SK-N-SH (cell line): ENCODE measurements around the gene C3AR1. TPM values are rescaled to one million over a fixed set of nuclear protein-coding genes. Genes with fewer than 3 reads are reported as not detected.

Experiments used
- CTCF ChIA-PET: fragments of 300-600, 350-600 bp; formaldehyde crosslinking; extraction: SDS; loops from one replicate; lab custom pipeline; 2021; lab: Yijun Ruan, JAX
- POLR2A ChIA-PET: fragments of 350-600 bp; sonication (Branson Sonifier 250); formaldehyde crosslinking; extraction: SDS; loops from one replicate; lab custom pipeline; 2020; ENCODE audit warnings: antibody characterized with exemption, inconsistent platforms; lab: Yijun Ruan, JAX
- DNase-seq: peaks from one replicate; pipeline ENCODE4 v3.0.0; 2012
- H2AFZ ChIP-seq: fragments of 200-600 bp; sonication (generic); 2 replicates; pipeline ENCODE4 v1.8.1; 2016; ENCODE audit warnings: antibody characterized with exemption, mild to moderate bottlenecking, low read depth
- H3F3A ChIP-seq: fragments of 200-600 bp; sonication (generic); replicated peaks from 2 replicates; pipeline ENCODE3; 2016; ENCODE audit warnings: antibody characterized with exemption, mild to moderate bottlenecking; ENCODE audit not compliant: insufficient read depth
- H3K27ac ChIP-seq, 2 experiments: fragments of 200-500 bp in 1 of 2; fragments of 200-600 bp in 1 of 2; sonication (Bioruptor generic) in 1 of 2; sonication (generic), shearing (Covaris generic) in 1 of 2; 2 replicates each; pipeline versions ENCODE4 v1.5.1 to v1.6.1; 2014 to 2016; ENCODE audit warnings: low read depth in 2 of 2, inconsistent platforms in 1 of 2, low read length in 1 of 2, mild to moderate bottlenecking in 1 of 2, mixed read lengths in 1 of 2
- H3K27me3 ChIP-seq: fragments of 200-600 bp; sonication (generic), shearing (Covaris generic); 2 replicates; pipeline ENCODE4 v1.6.1; 2016; ENCODE audit warnings: mixed run types; ENCODE audit not compliant: insufficient read depth
- H3K36me3 ChIP-seq, 2 experiments: fragments of 200-500 bp in 1 of 2; fragments of 200-600 bp in 1 of 2; sonication (Bioruptor generic) in 1 of 2; sonication (generic) in 1 of 2; replicated peaks in 1 of 2; 2 replicates each; pipeline versions ENCODE3 to v1.5.1; 2014 to 2016; ENCODE audit warnings: low read length in 1 of 2, mild to moderate bottlenecking in 1 of 2; ENCODE audit not compliant: insufficient read depth in 2 of 2, control insufficient read depth in 1 of 2
- H3K4me1 ChIP-seq, 2 experiments: fragments of 200-500 bp in 1 of 2; fragments of 200-600 bp in 1 of 2; sonication (Bioruptor generic) in 1 of 2; sonication (generic), shearing (Covaris generic) in 1 of 2; 2 replicates each; pipeline versions ENCODE4 v1.5.1 to v1.6.1; 2014 to 2016; ENCODE audit warnings: low read depth in 1 of 2, low read length in 1 of 2, mixed run types in 1 of 2; ENCODE audit not compliant: insufficient read depth in 2 of 2, control insufficient read depth in 1 of 2
- H3K4me2 ChIP-seq: fragments of 200-600 bp; sonication (generic), shearing (Covaris generic); 2 replicates; pipeline ENCODE4 v1.6.1; 2017; ENCODE audit warnings: mixed run types
- H3K4me3 ChIP-seq, 2 experiments: fragments of 200-500 bp in 1 of 2; fragments of 200-600 bp in 1 of 2; sonication (Bioruptor generic) in 1 of 2; sonication (generic), shearing (Covaris generic) in 1 of 2; 2 replicates each; pipeline versions ENCODE4 v1.5.1 to v1.8.1; 2014 to 2016; ENCODE audit warnings: low read depth in 2 of 2, inconsistent platforms in 1 of 2, low read length in 1 of 2, mild to moderate bottlenecking in 1 of 2, mixed read lengths in 1 of 2, moderate library complexity in 1 of 2
- H3K79me2 ChIP-seq: fragments of 200-600 bp; sonication (generic); 2 replicates; pipeline ENCODE4 v1.8.1; 2017; ENCODE audit warnings: mild to moderate bottlenecking; ENCODE audit not compliant: insufficient read depth
- H3K9ac ChIP-seq: fragments of 200-600 bp; sonication (generic); 2 replicates; pipeline ENCODE4 v1.6.1; 2017; ENCODE audit warnings: mixed run types
- H3K9me2 ChIP-seq: fragments of 200-600 bp; sonication (generic); 2 replicates; pipeline ENCODE4 v1.6.1; 2017; ENCODE audit warnings: mixed run types
- H3K9me3 ChIP-seq: fragments of 200-600 bp; sonication (generic); 2 replicates; pipeline ENCODE4 v1.6.1; 2017; ENCODE audit warnings: mixed run types, mild to moderate bottlenecking, moderate library complexity
- H4K20me1 ChIP-seq: fragments of 200-600 bp; sonication (generic); 2 replicates; pipeline ENCODE4 v1.6.1; 2017; ENCODE audit warnings: mild to moderate bottlenecking, mixed run types; ENCODE audit not compliant: insufficient read depth
- ELF1 ChIP-seq: IDR thresholded peaks from 2 replicates; pipeline ENCODE4 v1.4.0; 2012
- FOXJ3 ChIP-seq: sonication (generic); formaldehyde crosslinking; IDR thresholded peaks from 2 replicates; pipeline ENCODE4 v1.5.1; 2020; ENCODE audit warnings: mild to moderate bottlenecking, missing genetic modification reagents
- RAD21 ChIP-seq: IDR thresholded peaks from 2 replicates; pipeline ENCODE4 v1.6.1; 2012; ENCODE audit warnings: mild to moderate bottlenecking, low read length
- RCOR1 ChIP-seq: fragments of 150-350 bp; IDR thresholded peaks from 2 replicates; pipeline ENCODE4 v1.6.1; 2017; ENCODE audit warnings: antibody characterized with exemption, low read length
- WGBS: methylation state at CpG from one replicate; pipeline ENCODE4 v1.1.6; 2017; ENCODE audit warnings: low lambda C conversion rate; 5-methylcytosine and 5-hydroxymethylcytosine counted together
- polyA plus RNA-seq, 3 experiments: library from polyadenylated mRNA; depleted of rRNA; stranded (reverse); fragments of >200 nt; gene quantifications; 2 replicates each; pipeline ENCODE4 v1.2.3, GENCODE V29; 2012
- TF ChIP-seq, protein P1 (sequence below): IDR thresholded peaks from 2 replicates; pipeline ENCODE4 v1.4.0; 2012; ENCODE audit warnings: low read depth, borderline replicate concordance
- TF ChIP-seq, protein P2 (sequence below): fragments of 150-350 bp; IDR thresholded peaks from 2 replicates; pipeline ENCODE4 v1.6.1; 2017; ENCODE audit warnings: antibody characterized with exemption, low read length, low read depth, borderline replicate concordance
- TF ChIP-seq, protein P3 (sequence below): IDR thresholded peaks from 2 replicates; pipeline ENCODE4; 2012

Gene C3AR1
- polyA plus RNA-seq, 1 of the 3 experiments (the other 2 are of a cell fraction): 1.4 TPM

DNA sequence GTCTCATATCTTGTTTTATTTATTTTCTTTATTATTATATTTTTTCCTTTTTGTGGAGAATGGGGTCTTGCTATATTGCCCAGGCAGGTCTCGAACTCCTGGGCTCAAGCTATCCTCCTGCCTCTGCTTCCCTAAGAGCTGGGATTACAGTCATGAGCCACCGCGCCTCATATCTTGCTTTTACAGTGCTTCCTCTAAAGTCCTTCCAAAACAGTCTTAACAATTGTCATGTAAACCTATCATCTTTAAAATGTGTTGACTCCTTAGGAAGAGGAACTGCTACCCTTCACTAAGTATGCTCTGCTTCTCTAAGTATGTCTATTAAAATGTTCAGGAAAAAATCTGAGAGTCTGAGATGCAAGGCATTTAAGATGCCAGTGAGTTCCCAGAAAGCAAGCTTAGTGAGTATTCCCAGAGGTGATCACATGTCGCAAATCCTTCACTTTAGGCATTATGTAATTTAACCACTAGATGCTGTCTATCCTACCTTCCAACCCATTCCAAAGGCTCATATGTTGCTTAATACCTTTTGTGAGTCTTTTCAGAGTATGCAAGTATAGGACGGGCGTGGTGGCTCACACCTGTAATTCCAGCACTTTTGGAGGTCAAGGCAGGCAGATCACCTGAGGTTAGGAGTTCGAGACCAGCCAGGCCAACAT is 53.4 kb downstream of the C3AR1 start:
- Histone ChIP-seq H4K20me1 (no peaks in the 10 kb centered on the region), H3K27me3 (peaks cover 31% of the 10 kb centered on the region), H3F3A (peaks cover 6% of the 10 kb centered on the region), H2AFZ (no peak overlapping the region), H3K4me1 (no peaks in the 10 kb centered on the region), H3K27ac (no peak overlapping the region), H3K36me3 (no peaks in the 10 kb centered on the region), H3K4me2 (no peak overlapping the region), H3K9me2 (no peaks in the 10 kb centered on the region), H3K9me3 (no peaks in the 10 kb centered on the region), H3K9ac (no peak overlapping the region), H3K79me2 (no peaks in the 10 kb centered on the region), H3K4me3 (no peak overlapping the region)
- no peak for DNase-seq
- WGBS: 61% methylated on average over 7 of the region's 7 CpGs
- CTCF ChIA-PET: interaction anchor here (0.7 kb wide), 1 partner anchor 1801 kb away, joined by 3 read pairs; no protein-coding TSS in a partner anchor
- no peak for TF ChIP-seq FOXJ3 (CRISPR knock-in tag)
- POLR2A ChIA-PET: no interaction called here

DNA sequence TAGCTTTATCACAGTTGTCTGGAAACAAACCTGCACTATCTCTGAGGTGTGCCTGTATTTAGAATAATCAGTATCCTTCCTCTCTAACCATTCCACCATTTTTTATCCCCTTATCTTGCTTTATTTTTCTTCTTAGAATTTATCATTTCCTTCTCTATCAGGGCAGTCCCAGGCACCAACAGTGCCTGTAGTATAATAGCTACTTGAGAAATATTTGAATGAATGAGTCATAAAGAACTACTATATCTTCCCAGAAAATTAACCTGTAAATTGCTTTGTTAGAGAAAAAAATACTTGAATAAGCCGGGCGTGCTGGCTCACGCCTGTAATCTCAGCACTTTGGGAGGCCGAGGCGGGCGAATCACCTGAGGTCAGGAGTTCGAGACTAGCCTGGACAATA is 54.8 kb downstream of the C3AR1 start:
- no peaks in the 10 kb centered on the region for H3K79me2 ChIP-seq
- no peaks in the 10 kb centered on the region for H4K20me1 ChIP-seq
- no peaks in the 10 kb centered on the region for H3K4me1 ChIP-seq
- 45% methylated on average over 7 of the region's 7 CpGs for WGBS
- TF ChIP-seq, protein P1, sequence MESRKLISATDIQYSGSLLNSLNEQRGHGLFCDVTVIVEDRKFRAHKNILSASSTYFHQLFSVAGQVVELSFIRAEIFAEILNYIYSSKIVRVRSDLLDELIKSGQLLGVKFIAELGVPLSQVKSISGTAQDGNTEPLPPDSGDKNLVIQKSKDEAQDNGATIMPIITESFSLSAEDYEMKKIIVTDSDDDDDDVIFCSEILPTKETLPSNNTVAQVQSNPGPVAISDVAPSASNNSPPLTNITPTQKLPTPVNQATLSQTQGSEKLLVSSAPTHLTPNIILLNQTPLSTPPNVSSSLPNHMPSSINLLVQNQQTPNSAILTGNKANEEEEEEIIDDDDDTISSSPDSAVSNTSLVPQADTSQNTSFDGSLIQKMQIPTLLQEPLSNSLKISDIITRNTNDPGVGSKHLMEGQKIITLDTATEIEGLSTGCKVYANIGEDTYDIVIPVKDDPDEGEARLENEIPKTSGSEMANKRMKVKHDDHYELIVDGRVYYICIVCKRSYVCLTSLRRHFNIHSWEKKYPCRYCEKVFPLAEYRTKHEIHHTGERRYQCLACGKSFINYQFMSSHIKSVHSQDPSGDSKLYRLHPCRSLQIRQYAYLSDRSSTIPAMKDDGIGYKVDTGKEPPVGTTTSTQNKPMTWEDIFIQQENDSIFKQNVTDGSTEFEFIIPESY: no peak
- no peak for TF ChIP-seq RAD21
- no peak for TF ChIP-seq ELF1
- TF ChIP-seq, protein P2, sequence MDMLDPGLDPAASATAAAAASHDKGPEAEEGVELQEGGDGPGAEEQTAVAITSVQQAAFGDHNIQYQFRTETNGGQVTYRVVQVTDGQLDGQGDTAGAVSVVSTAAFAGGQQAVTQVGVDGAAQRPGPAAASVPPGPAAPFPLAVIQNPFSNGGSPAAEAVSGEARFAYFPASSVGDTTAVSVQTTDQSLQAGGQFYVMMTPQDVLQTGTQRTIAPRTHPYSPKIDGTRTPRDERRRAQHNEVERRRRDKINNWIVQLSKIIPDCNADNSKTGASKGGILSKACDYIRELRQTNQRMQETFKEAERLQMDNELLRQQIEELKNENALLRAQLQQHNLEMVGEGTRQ: no peak
- TF ChIP-seq, protein P3, sequence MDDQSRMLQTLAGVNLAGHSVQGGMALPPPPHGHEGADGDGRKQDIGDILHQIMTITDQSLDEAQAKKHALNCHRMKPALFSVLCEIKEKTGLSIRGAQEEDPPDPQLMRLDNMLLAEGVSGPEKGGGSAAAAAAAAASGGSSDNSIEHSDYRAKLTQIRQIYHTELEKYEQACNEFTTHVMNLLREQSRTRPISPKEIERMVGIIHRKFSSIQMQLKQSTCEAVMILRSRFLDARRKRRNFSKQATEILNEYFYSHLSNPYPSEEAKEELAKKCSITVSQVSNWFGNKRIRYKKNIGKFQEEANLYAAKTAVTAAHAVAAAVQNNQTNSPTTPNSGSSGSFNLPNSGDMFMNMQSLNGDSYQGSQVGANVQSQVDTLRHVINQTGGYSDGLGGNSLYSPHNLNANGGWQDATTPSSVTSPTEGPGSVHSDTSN: no peak
- TF ChIP-seq RCOR1: no peak
- H3K4me2 ChIP-seq: no peak overlapping the region
- H3K27ac ChIP-seq: no peak overlapping the region
- peaks cover 33% of the 10 kb centered on the region; the same call in 1 of the 2 replicates for H3K27me3 ChIP-seq
- no peak overlapping the region for H2AFZ ChIP-seq
- H3K4me3 ChIP-seq: no peak overlapping the region
- no peaks in the 10 kb centered on the region for H3K9me3 ChIP-seq
- ChIA-PET POLR2A (no interaction called here), CTCF (interaction anchor here (0.9 to 1.2 kb wide), 2 partner anchors 10 to 19 kb away, joined by 3 read pairs; no protein-coding TSS in a partner anchor)
- no peaks in the 10 kb centered on the region for H3K36me3 ChIP-seq
- no peaks in the 10 kb centered on the region for H3K9me2 ChIP-seq
- DNase-seq: no peak
- H3K9ac ChIP-seq: no peak overlapping the region
- H3F3A ChIP-seq: peaks cover 6% of the 10 kb centered on the region

Other genes starting within 250 kb of the C3AR1 start
- 0.37 and 0.39 TPM in 2 replicates for gene SLC2A14, start 193.4 kb downstream of the C3AR1 start, polyA plus RNA-seq (2012; rRNA removed)
- 26.6 and 35.7 TPM in 2 replicates for gene SLC2A3, start 130.2 kb downstream of the C3AR1 start, polyA plus RNA-seq (2012; rRNA removed)
- 3.0 and 3.4 TPM in 2 replicates for gene FOXJ2, start 33.6 kb downstream of the C3AR1 start, polyA plus RNA-seq (2012; rRNA removed)
- 28.6 and 34.0 TPM in 2 replicates for gene NECAP1, start 15.9 kb upstream of the C3AR1 start, polyA plus RNA-seq (2012; rRNA removed)
- 0.44 and 0.67 TPM in 2 replicates for gene CLEC4A, start 57.3 kb upstream of the C3AR1 start, polyA plus RNA-seq (2012; rRNA removed)
- gene ZNF705A, start 90.7 kb upstream of the C3AR1 start, polyA plus RNA-seq (2012; rRNA removed): not detected in 2 replicates
- not detected in 2 replicates for gene FAM90A1, start 161.3 kb upstream of the C3AR1 start, polyA plus RNA-seq (2012; rRNA removed)